ENCODE measurements around the gene IMPDH1.
A peak's percentile ranks its signal among the peaks of the same experiment; 100 is the strongest.

IMPDH1 gene

DNA sequence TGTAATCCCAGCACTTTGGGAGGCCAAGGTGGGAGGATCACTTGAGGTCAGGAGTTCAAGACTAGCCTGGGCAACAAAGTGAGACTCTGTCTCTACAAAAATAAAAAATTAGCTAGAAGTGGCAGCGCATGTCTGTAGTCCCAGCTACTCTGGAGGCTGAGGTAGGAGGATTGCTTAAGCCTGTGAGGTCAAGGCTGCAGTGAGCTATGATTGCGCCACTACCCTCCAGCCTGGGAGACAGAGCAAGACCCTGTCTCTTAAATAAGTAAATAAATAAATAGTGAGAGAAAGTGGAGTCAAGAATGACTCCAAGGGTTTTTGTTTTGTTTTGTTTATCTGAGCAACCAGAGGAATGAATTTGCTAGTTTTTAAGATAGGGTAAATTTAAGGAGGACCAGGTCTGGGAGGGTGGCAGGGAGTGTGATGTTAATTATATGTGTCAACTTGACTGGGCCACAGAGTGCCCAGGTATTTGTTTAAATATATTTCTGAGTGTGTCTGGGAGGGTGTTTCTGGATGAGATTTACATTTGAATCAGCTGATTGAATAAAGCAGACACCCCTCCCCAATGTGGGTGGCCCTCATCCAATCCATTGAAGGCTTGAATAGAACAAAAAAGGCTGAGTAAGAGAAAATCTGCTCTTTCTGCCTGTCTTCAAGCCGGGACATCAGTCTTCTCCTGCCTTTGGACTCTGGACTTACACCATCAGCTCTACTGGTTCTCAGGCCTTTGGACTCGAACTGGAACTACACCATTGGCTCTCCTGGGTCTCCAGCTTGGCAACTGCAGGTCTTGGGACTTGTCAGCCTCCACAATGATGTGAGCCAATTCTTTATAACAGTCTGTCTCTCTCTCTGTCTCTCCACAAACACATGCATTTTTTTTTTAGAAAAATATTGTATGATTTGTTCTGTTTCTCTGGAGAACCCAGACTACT lies 23.5 kb downstream of the IMPDH1 start:
- no peak for DNase-seq

- DNase-seq, result peak; percentile 71
Observed at GRCh38 chr7:128384726-128385125, 25.1 kb downstream of the IMPDH1 start.

DNA sequence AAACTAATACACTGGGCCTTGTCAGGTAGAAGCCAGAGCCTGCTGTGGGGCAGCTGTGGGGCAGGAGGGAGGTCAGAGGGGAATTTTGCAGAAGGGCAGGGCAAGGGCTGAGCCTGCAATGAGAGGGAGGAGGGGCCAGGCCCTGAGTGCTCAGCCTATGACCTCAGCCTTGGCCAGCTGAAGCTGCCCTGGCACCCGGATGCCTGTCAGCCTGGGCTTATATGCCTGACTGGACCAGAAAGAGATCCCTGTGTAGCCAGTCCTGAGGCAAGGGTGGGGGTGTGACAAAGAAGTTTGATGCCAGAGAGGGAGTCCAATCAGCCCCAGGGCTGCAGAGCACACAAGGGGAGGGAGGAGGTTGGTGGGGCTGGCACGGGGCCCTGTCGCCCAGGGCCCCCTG lies 26.0 kb downstream of the IMPDH1 start:
- DNase-seq, result no peak

GRCh38 chr7:128381161-128381821 lies 28.5 kb downstream of the IMPDH1 start:
- peak; percentile 65 for DNase-seq

GRCh38 chr7:128380483-128381106 lies 29.2 kb downstream of the IMPDH1 start:
- DNase-seq, result no peak

GRCh38 chr7:128379900-128380479 lies 29.8 kb downstream of the IMPDH1 start:
- no peak for DNase-seq

DNA sequence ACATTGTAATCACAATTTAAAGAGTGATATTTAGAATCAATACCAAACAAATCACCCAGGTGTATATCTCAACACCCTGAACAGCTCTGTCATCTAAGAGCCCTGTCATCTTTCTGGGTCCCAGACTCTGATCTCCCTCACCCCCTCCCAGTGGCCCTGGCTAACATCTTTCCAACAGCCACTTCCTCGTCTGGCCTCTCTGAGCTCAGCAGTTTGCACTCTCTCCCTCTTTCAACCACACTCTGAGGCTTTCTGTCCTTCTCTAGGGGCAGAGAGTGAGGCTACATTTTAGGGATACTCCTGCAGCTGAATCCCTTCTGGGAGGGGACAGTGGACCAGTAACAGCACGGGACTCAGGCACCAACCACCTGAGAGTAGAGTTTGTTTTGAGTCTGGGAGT lies 31.1 kb downstream of the IMPDH1 start:
- DNase-seq, result no peak

DNA sequence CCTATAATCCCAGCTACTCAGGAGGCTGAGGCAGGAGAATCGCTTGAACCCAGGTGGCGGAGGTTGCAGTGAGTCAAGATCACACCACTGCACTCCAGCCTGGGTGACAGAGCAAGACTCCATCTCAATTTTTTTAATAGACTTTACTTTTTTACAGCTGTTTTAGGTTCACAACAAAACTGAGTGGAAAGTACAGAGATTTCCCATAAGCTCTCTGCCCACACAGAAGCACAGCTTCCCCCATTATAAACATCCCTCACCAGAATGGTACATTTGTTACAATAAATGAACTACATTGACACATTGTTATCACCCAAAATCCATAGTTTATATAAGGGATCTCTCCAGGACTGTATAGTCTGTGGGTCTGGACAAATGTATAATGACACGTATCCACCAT lies 33.7 kb downstream of the IMPDH1 start:
- no peak for DNase-seq

GRCh38 chr7:128374041-128374440 lies 35.7 kb downstream of the IMPDH1 start:
- no peak for DNase-seq

DNA sequence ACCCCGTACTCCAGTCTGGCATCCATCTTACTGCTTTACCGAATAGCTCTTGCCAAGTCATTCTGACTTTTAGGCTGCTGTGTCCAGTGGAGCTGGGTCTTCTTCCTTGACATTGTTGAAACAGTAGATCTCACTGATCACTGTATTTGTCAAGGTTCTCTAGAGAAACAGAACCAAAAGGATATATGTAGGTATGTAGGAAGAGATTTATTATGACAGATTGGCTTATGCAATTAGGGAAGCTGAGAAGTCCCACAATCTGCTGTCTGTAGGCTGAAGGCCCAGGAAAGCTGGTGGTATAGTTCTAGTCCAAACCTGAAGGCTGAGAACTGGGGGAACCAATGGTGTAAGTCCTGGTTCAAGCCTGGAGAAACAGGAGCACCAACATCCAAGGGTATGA lies 36.2 kb downstream of the IMPDH1 start:
- no peak for DNase-seq

DNA sequence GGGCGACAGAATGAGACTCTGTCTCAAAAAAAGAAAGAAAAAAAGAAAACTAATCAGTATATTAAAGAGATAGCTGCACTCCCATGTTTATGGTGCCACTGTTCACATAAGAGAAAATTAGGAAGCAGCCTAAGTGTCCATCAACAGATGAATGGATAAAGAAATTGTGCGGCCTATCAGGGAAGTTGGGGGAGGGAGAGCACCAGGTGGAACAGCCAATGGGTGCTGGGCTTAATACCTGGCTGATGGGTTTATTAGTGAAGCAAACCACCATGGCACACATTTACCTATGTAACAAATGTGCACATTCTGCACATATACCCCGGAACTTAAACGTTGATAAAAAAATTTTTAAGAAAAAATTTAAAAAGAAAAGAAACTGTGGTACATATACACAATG lies 39.3 kb downstream of the IMPDH1 start:
- no peak for DNase-seq

- DNase-seq, result no peak
Observed at GRCh38 chr7:128366986-128367385, 42.8 kb downstream of the IMPDH1 start.

DNA sequence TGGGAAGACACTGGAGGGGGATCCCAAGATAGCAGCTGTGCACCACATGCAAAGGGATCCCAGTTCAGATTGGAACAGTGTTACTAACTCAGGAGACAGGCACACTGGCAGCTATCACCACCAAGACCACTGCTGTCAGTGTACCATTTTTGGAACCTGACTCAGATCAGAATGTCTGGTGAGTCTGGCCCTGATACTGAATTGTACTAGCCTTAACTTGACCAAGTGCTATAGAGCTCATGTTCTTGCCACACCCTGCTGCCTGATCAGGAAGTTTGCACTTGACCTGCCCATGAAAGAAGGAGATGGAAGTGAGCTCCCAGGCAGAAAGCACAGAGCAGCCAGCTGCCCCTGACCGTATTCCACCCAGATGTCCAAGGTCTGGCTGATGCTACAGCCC lies 43.5 kb downstream of the IMPDH1 start:
- DNase-seq, result no peak

- no peak for DNase-seq
Observed at GRCh38 chr7:128365432-128365831, 44.4 kb downstream of the IMPDH1 start.

DNA sequence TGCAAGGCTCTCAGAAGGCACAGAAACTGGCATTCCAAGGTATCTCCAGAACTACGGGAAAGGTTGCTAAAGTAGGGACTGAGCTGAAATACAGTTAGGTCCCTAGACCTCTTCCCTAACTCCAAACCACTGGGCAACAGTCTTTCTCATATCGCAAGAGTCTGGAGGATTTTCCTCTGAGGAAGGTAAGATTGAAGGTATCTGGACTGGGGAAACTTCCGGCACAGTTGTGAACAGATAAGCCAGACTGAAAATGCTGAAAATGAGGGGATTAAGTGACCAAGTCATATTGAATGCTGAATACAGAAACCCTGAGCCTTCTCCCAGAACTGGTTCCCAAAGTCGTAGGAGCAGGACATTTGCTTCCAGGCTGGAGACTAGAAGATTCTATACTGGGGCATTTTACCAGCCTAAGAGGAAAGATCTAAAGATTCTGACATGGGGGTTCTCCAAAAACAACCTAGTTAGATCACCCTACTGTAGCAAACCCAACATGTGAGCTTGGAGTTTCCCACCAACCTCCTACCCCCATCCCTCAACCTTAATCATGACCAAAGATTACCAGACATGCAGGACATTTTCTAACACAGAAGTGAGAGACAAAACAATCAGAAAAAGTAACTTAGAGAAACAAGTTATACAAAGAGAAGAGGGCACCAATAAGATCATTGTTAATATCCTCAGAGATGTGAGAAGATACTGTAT lies 45.5 kb downstream of the IMPDH1 start:
- no peak for DNase-seq

DNA sequence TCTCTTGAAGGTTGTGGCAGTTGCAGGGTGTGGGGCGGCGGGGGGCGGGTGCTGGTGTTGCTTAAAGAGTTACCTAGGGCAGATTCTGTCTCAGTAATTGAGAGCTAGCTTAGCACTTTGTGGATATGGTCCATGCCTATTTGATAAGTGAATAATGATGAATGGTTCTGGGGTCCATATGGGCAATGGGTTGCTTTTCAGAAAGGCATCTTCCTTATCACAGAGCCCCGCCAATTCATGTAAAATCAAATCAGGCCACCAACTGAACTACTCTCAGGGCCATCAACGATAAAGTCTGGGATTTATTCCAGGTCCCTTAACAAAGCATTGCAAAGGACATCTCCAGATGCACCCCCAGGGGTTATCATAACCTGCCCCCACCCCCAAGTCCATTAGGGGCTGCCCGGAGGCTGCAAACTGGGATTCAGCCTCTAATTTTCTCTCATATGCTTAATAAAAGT lies 46.5 kb downstream of the IMPDH1 start:
- no peak for DNase-seq

DNA sequence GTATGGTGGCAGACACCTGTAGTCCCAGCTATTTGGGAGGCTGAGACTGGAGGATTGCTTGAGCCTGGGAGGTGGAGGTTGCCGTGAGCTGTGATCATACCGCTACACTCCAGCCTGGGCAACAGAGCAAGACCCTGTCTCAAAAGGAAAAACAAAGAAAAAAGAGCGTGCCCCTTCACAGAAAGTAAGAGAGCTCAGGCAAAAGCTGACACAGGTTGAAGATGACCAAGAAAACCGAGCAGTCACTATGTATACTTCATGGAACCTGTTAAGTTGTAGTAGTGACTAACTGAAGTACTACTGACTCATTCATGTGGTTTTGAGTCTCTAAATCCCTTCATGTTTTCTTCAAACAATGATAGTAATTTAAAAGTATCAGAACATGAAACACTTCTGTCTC lies 47.1 kb downstream of the IMPDH1 start:
- DNase-seq, result no peak

- DNase-seq, result peak; percentile 74
Observed at GRCh38 chr7:128361411-128362379, 48.1 kb downstream of the IMPDH1 start, which contains the start of gene PRRT4. TSS of gene PRRT4 (minus strand) at chr7:128361690.

- no peak for DNase-seq
Observed at GRCh38 chr7:128360359-128360678, 49.5 kb downstream of the IMPDH1 start.

GRCh38 chr7:128359939-128360338 lies 49.8 kb downstream of the IMPDH1 start:
- no peak for DNase-seq

DNA sequence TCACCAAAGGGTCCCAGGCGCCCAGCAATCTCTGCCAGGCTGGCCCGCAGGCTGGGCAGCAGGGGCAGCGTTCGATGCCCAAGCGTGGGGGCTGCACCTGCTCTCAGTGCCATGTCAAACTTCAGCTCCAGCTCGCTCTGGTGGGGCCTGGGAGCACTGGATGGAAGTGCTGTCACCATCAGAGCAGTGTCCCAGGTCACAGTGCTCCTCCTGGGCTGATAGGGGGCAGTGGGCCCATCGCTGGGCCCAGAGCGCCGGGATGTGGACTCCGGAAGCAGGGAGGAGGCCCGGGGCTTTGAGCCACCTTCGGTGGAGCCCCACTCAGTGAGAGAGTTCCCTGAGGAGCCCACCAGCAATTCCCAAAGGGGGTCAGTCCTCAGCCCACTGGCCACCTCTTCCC lies 50.4 kb downstream of the IMPDH1 start:
- no peak for DNase-seq

DNA sequence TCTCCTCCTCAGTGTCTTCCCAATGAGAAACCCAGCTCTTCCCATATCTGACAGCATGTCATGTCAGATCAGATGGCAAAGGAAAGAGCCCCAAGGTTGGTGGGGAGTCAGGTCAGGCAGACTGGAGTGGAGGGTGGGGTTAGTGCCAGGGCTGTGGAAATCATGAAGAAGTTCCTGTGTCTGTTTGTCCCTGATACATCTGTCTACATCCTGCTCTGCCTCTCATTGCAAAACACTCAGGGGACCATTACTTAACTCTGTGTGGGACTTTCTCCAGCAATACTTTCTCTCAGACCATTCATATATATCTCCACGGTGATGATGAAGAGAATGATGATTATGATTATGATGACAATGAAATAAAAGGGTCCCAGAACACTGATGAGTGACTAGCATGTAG lies 51.5 kb downstream of the IMPDH1 start:
- peak; percentile 48 for DNase-seq
